AG20443 (cell line): Measurements from ENCODE around the gene SLC12A3.
A peak's percentile ranks its signal among the peaks of the same experiment; 100 is the strongest.

Experiments used
- DNase-seq: peaks from one replicate; pipeline ENCODE4 v3.0.0; 2012; ENCODE audit warnings: low spot score, mixed read lengths

Gene SLC12A3

GRCh38 chr16:56847173-56847910 lies 17.7 kb upstream of the SLC12A3 start:
- no peak for DNase-seq

DNA sequence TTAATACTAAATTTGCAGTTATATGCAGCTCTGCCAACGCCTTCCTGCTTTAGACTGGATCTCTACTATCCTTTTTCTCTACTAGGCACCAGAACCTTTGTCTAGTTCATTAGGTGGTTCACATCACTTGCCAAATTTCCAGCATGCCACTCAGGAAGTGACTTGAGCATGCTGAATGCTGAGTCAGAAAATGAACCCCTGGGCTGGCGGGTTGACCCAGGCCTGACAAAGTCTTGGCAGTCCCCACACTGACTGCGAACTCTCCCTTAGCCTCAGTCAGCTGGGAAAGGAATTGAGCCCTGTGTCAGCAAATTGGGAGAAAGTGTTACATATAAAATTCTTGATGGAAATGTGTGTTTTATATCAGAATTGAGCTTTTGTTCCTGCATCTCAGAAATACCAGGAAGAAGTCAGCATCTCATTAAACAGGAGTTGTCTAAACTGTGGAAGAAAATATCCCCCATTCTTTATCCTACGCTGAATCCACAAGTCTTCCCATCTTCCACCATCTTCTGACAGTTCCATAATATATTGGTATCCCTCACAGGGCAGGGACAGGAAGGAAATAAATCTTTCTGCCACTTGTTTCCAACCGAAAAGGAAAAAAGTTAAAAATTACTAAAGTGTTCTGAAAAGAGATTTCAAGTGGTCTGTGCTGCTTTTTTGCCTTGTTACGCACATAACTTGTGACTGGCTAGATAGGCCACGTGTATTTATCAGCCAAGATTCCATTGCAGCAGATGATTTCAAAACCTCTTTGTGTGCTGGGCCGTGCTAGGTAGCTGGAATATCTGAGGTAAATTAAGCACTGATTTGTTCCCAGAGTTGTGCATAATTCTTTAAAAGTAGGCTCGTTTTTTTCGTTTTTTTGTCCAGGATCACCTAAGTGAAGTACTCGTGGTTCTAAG lies 16.7 kb upstream of the SLC12A3 start:
- DNase-seq: peak; percentile 60

DNA sequence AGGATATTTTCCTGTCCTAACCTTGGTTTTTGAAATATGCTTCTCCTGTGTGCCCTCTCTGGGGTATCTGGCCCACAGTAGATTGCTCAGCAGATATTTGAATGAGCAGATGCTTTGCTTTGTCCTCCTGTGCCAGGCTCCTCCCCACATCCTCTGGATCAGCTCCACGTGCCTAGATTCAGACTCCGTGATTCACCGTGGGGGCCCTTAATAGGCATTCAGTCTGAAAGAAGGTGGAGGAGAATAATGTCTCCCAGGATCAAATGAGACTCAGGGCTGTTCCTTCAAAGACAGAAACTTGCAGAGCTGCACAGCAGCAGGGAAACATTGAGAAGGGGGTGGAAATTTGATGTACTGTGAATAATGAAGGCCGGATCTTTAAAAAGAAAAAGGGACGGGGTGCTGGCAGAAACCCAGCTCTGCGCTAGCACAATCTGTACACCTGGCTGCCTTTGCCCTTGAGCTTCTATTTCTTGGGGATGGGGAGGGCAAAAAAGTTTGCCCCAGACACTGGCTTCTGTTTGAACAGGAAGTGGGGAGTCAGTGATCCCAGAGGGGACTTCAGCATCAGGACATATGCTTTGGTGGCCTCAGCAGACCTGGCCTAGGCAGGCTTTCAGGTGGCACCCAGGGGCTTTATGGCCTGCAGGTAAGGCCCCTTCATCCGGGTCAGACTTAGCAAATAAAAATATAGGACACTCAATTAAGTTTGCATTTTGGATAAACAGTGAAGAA lies 15.9 kb upstream of the SLC12A3 start:
- peak; percentile 85 for DNase-seq

GRCh38 chr16:56849690-56850680 lies 15.0 kb upstream of the SLC12A3 start:
- no peak for DNase-seq

- DNase-seq: peak; percentile 43
Measured at GRCh38 chr16:56851671-56852400, 13.2 kb upstream of the SLC12A3 start.

- no peak for DNase-seq
Measured at GRCh38 chr16:56852401-56852730, 12.6 kb upstream of the SLC12A3 start.

- DNase-seq: no peak
Measured at GRCh38 chr16:56852968-56853367, 12.0 kb upstream of the SLC12A3 start.

GRCh38 chr16:56855201-56855600 lies 9.8 kb upstream of the SLC12A3 start:
- DNase-seq: no peak

DNA sequence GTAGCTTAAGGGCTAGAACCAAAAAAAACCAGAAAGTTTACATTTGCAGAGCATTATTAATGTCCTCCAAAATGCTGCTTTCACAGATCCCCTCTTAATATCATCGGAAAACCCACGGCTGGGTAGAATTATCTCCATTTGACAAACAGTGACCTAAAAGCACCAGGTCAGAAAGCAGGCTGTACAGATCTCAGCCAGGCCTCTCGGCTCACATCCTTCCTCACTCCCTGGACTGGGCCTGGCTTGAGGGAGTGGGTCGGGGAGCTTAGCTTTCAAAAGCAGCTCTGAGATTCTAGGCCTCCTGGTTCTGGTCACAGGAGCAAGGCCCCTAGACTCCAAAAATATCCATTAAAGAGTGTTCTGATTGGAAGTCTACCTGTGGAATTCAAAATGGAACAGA lies 9.1 kb upstream of the SLC12A3 start:
- DNase-seq: no peak

- no peak for DNase-seq
Measured at GRCh38 chr16:56856876-56857447, 8.0 kb upstream of the SLC12A3 start.

DNA sequence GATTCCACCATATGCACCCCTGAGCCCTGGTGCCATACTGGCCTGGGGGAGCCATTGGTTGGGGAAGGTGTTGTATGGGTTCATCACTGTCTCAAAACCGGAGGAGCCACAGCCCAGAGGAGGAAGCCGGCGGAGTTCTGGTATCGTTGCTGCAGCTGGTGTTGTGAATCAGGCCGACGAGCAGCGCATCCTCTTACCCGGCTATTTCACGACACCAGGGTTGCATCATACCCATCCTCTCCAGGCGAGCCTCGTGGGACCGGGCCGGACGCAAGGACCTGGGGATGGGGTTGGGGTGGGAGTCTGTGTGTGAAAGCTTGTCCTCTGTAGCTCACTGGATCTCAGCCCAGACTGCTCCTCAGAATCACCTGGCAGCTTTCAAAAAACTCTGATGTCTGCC lies 6.6 kb upstream of the SLC12A3 start:
- no peak for DNase-seq

- DNase-seq: no peak
Measured at GRCh38 chr16:56859636-56860035, 5.4 kb upstream of the SLC12A3 start.

GRCh38 chr16:56860226-56861020 lies 4.6 kb upstream of the SLC12A3 start:
- DNase-seq: no peak

- DNase-seq: no peak
Measured at GRCh38 chr16:56861092-56861610, 3.9 kb upstream of the SLC12A3 start.

GRCh38 chr16:56861756-56862155 lies 3.3 kb upstream of the SLC12A3 start:
- no peak for DNase-seq

GRCh38 chr16:56862776-56863175 lies 2.2 kb upstream of the SLC12A3 start:
- DNase-seq: no peak

DNA sequence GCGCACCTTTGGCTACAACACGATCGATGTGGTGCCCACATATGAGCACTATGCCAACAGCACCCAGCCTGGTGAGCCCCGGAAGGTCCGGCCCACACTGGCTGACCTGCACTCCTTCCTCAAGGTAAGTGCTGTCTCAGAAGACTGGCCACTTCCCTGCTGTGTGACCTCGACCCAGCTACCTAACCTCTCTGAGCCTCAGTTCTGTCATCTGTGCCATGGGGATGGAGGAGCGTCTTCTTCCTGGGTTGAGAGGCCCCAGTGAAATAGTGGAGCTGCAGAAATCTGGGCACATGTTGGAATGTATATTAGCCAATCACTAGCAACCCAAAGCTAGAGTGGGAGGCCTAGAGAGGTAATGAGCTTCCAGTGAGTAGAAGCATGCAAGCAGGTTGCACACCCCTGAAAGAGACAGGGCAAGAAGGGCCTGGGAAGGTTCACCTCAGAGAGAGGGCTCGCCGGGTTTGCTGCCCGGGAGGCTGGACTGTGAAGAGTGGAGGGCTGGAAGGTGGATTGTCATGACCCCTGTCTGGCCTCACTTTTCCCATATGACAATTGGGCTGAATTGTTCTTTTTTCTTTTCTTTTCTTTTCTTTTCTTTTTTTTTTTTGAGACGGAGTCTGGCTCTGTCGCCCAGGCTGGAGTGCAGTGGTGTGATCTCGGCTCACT lies 521 bp downstream of the SLC12A3 start:
- no peak for DNase-seq

DNA sequence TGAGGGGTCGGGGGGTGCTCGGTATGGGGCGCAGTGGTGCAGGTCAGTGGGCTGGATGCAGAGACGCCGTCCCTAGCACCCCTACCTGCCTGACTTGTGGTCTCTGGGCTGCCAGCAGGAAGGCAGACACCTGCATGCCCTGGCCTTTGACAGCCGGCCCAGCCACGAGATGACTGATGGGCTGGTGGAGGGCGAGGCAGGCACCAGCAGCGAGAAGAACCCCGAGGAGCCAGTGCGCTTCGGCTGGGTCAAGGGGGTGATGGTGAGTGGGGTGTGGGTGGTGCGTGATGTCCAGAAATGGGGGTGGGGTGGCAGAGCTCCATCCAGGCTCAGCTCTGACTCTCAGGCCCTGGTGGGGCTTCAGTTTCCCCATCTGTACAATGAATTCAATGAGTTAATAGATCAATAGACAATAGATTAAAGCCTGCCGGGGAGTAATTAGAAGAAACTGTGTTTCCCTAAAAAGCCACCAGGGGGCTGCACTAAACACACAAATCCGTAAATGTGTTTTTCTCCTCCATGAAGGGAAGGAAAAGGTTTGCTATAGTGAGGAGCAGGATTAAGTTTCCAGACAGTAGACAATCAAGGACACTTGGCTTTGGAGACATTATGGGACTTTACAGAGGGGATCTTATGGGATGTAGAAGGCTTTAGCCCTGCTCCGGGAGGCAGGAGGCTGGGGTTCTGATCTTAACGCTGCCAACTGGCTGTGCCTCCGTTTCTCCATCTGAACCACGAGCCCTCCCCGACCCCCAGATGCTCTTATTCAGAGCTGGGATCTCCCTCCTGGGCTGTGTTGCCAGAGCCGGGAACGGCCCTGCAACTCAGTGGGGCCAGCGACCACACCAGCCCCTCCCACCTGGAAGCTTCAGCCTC lies 2.2 kb downstream of the SLC12A3 start:
- peak; percentile 76 for DNase-seq
